Measurements from ENCODE around the gene C1QTNF9B. TPM values are rescaled to one million over a fixed set of nuclear protein-coding genes. Genes with fewer than 3 reads are reported as not detected.
"Not testable (repeated sequence)": the region's sequence is repeated elsewhere in the genome, so short reads cannot be mapped to it uniquely, and the experiment has no call there.

C1QTNF9B gene
- total RNA-seq (2021) (not detected in 2 replicates), Bru-seq, nascent RNA (not detected), BruChase-seq, experiment 1, labeled RNA remaining after a 2-hour chase (not detected), BruChase-seq, experiment 2, labeled RNA remaining after a 6-hour chase (not detected)
- long read RNA-seq = 0 reads

DNA sequence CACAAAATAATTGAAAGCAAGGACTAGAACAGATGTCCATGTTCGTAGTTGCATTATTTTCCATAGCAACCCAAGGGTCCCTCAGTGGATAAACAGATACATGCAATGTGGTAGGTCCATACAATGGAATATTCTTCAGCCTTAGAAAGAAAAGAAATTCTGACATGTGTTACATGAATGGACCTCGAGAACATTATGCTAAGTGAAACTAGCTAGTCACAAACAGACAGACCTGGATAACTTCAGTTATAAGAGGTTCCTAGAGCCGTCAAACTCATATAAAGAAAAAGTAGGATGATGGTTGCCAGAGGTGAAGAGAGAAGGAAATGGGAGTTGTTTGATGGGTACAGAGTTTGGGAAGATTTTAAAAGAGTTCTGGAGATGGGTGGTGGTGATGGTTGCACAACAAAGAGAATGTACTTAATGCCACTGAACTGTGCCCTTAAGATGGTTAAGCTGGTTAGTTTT is at the start of gene C1QTNF9B:
TSS of gene C1QTNF9B (minus strand) at position 51 of the 468 bp plus-strand sequence.
- CTCF ChIA-PET; intact Hi-C loops (cut with micrococcal nuclease; ENCODE audit: unreplicated experiment); H2AFZ ChIP-seq; H3F3A ChIP-seq (ENCODE audit: insufficient read depth, low read depth); H3K4me2 ChIP-seq; H3K4me3 ChIP-seq; H3K79me2 ChIP-seq (ENCODE audit: low read depth); H4K20me1 ChIP-seq (ENCODE audit: insufficient read depth); H3K9me3 ChIP-seq (ENCODE audit: insufficient read depth, low read depth); H3K36me3 ChIP-seq (ENCODE audit: low read depth); H3K27me3 ChIP-seq (ENCODE audit: insufficient read depth, low read depth); H3K9me2 ChIP-seq (ENCODE audit: insufficient read depth); BruUV-seq (replicated peaks); POLR2A ChIA-PET (ENCODE audit: unreplicated experiment); H3K27ac ChIP-seq; DNase-seq: not testable (repeated sequence)
- peaks cover 12% of the 10 kb centered on the region for H3K4me1 ChIP-seq (replicated peaks; ENCODE audit: insufficient read depth)

DNA sequence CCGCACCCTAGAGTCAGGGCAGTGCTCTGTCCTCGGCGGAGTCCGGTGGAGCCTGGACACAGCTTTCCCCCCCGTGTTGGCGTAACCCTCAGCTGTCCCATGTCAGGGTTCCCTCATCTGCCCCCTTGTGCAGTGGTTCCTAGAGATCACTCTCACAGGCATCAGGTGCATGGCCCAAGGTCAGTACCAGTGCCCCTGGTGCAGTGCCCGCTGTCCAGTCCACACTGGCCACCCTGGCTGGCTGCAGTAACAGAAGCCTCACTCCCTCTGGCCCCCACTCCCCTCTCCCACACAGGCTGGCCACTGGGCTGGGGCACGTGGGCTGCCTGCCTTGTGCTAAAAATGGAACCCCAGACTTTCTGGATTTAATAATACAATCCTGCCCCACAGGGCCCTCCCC is 49.6 kb upstream of the C1QTNF9B start:
- Histone ChIP-seq H3F3A (ENCODE audit: insufficient read depth, low read depth) (no peaks in the 10 kb centered on the region), H3K9me3 (ENCODE audit: insufficient read depth, low read depth) (no peaks in the 10 kb centered on the region), H2AFZ (no peak overlapping the region), H3K4me2 (no peak overlapping the region), H4K20me1 (ENCODE audit: insufficient read depth) (no peaks in the 10 kb centered on the region), H3K36me3 (ENCODE audit: low read depth) (no peaks in the 10 kb centered on the region), H3K4me3 (no peak overlapping the region), H3K27ac (no peak overlapping the region), H3K4me1 (replicated peaks; ENCODE audit: insufficient read depth) (no peaks in the 10 kb centered on the region), H3K27me3 (ENCODE audit: insufficient read depth, low read depth) (no peaks in the 10 kb centered on the region), H3K79me2 (ENCODE audit: low read depth) (no peaks in the 10 kb centered on the region), H3K9me2 (ENCODE audit: insufficient read depth) (no peaks in the 10 kb centered on the region)
- no peak for DNase-seq
- ChIA-PET CTCF (no interaction called here), POLR2A (ENCODE audit: unreplicated experiment) (no interaction called here)
- intact Hi-C loops (cut with micrococcal nuclease; ENCODE audit: unreplicated experiment) = no loop called here
- TF ChIP-seq EZH2 (IDR thresholded peaks at IDR 0.05; ENCODE audit: low read depth) = no peak
- TF ChIP-seq, protein P1, sequence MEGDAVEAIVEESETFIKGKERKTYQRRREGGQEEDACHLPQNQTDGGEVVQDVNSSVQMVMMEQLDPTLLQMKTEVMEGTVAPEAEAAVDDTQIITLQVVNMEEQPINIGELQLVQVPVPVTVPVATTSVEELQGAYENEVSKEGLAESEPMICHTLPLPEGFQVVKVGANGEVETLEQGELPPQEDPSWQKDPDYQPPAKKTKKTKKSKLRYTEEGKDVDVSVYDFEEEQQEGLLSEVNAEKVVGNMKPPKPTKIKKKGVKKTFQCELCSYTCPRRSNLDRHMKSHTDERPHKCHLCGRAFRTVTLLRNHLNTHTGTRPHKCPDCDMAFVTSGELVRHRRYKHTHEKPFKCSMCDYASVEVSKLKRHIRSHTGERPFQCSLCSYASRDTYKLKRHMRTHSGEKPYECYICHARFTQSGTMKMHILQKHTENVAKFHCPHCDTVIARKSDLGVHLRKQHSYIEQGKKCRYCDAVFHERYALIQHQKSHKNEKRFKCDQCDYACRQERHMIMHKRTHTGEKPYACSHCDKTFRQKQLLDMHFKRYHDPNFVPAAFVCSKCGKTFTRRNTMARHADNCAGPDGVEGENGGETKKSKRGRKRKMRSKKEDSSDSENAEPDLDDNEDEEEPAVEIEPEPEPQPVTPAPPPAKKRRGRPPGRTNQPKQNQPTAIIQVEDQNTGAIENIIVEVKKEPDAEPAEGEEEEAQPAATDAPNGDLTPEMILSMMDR (conservative IDR thresholded peaks at IDR 0.05) = no peak
- BruUV-seq (replicated peaks) = no TSS peak

DNA sequence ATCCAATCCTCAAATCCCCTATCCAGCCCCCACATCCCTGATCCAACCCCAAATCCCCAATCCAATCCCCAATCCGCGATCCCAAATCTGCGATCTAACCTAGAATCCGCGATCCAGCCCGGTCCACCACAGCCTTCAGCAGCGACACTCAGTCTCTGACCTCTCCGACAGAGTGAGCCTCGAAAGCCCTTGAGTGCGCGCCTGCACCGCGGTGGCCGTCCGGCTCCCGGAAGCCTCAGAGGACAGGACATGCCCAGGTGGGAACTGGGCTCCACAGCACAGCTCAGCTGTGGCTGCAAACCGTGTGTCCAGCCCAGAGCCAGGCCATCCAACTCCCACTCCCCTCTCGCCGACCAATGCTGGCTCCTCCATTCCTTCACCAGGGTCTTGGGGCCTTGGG is 48.8 kb upstream of the C1QTNF9B start:
- H3F3A ChIP-seq (ENCODE audit: insufficient read depth, low read depth) = no peaks in the 10 kb centered on the region
- H4K20me1 ChIP-seq (ENCODE audit: insufficient read depth) = no peaks in the 10 kb centered on the region
- no peaks in the 10 kb centered on the region for H3K9me2 ChIP-seq (ENCODE audit: insufficient read depth)
- BruUV-seq (replicated peaks) = no TSS peak
- TF ChIP-seq, protein P1 (conservative IDR thresholded peaks at IDR 0.05) = no peak
- TF ChIP-seq EZH2 (IDR thresholded peaks at IDR 0.05; ENCODE audit: low read depth) = no peak
- ChIA-PET CTCF (no interaction called here), POLR2A (ENCODE audit: unreplicated experiment) (no interaction called here)
- H3K27me3 ChIP-seq (ENCODE audit: insufficient read depth, low read depth) = no peaks in the 10 kb centered on the region
- no peak overlapping the region for H2AFZ ChIP-seq
- H3K4me3 ChIP-seq = no peak overlapping the region
- H3K36me3 ChIP-seq (ENCODE audit: low read depth) = no peaks in the 10 kb centered on the region
- H3K27ac ChIP-seq = no peak overlapping the region
- DNase-seq = no peak
- H3K4me1 ChIP-seq (replicated peaks; ENCODE audit: insufficient read depth) = no peaks in the 10 kb centered on the region
- intact Hi-C loops (cut with micrococcal nuclease; ENCODE audit: unreplicated experiment) = no loop called here
- no peak overlapping the region for H3K4me2 ChIP-seq
- H3K9me3 ChIP-seq (ENCODE audit: insufficient read depth, low read depth) = no peaks in the 10 kb centered on the region; the same call in 1 of the 2 replicates
- no peaks in the 10 kb centered on the region for H3K79me2 ChIP-seq (ENCODE audit: low read depth)

DNA sequence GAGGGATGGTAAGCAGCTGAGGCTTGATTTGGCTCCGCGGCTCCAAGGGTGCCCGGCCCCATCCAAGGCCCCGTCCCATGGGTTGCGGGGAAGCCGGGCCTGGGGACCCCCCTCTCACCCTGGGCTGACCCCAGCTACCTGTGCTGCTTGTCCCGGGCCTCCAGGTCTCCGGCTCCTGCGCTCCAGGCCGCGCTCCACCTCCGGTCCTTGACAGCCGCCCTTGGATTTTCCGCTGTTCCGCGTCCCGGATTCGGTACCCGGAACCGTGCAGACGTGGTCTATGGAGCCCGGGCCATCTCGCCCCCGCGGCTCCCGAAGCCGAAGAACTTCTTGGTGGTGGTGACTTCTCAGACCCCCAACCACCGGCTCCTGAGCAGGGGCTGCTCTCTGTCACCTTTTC is 48.3 kb upstream of the C1QTNF9B start:
- H3K79me2 ChIP-seq (ENCODE audit: low read depth) = no peaks in the 10 kb centered on the region
- H3K4me3 ChIP-seq = no peak overlapping the region
- no peaks in the 10 kb centered on the region for H3K27me3 ChIP-seq (ENCODE audit: insufficient read depth, low read depth)
- no peaks in the 10 kb centered on the region for H4K20me1 ChIP-seq (ENCODE audit: insufficient read depth)
- ChIA-PET POLR2A (ENCODE audit: unreplicated experiment) (no interaction called here), CTCF (no interaction called here)
- H3F3A ChIP-seq (ENCODE audit: insufficient read depth, low read depth) = no peaks in the 10 kb centered on the region
- DNase-seq = no peak
- no peak overlapping the region for H3K27ac ChIP-seq
- H3K4me2 ChIP-seq = no peak overlapping the region
- no peaks in the 10 kb centered on the region for H3K36me3 ChIP-seq (ENCODE audit: low read depth)
- H2AFZ ChIP-seq = no peak overlapping the region
- no peak for TF ChIP-seq EZH2 (IDR thresholded peaks at IDR 0.05; ENCODE audit: low read depth)
- TF ChIP-seq, protein P1 (conservative IDR thresholded peaks at IDR 0.05) = no peak
- H3K9me3 ChIP-seq (ENCODE audit: insufficient read depth, low read depth) = no peaks in the 10 kb centered on the region; the same call in 1 of the 2 replicates
- no peaks in the 10 kb centered on the region for H3K4me1 ChIP-seq (replicated peaks; ENCODE audit: insufficient read depth)
- no peaks in the 10 kb centered on the region for H3K9me2 ChIP-seq (ENCODE audit: insufficient read depth)
- BruUV-seq (replicated peaks) = no TSS peak
- intact Hi-C loops (cut with micrococcal nuclease; ENCODE audit: unreplicated experiment) = no loop called here

All from PC-9 (cell line).